Measurements from ENCODE around the gene ADGRA1.
"Not testable (repeated sequence)": the region's sequence is repeated elsewhere in the genome, so short reads cannot be mapped to it uniquely, and the experiment has no call there.

Gene ADGRA1

GRCh38 chr10:133087679-133088178, at the start of gene ADGRA1:
TSS of gene ADGRA1 (plus strand) at chr10:133087924. CDS start at chr10:133088910, 986 bp downstream.
- DNase-seq, result no peak

GRCh38 chr10:133038036-133038823, 49.5 kb upstream of the ADGRA1 start:
- DNase-seq, result no peak

GRCh38 chr10:133039107-133039802, 48.5 kb upstream of the ADGRA1 start:
- DNase-seq, result no peak

- DNase-seq, result no peak
These were observed 47.9 kb upstream of the ADGRA1 start for GRCh38 chr10:133039803-133040165.

- no peak for DNase-seq
These were observed 47.5 kb upstream of the ADGRA1 start for GRCh38 chr10:133040198-133040597.

GRCh38 chr10:133041101-133041500, 46.6 kb upstream of the ADGRA1 start:
- no peak for DNase-seq

GRCh38 chr10:133042061-133042460, 45.7 kb upstream of the ADGRA1 start:
- DNase-seq, result no peak

GRCh38 chr10:133042816-133043215, 44.9 kb upstream of the ADGRA1 start:
- no peak for DNase-seq

GRCh38 chr10:133043541-133044225, 44.0 kb upstream of the ADGRA1 start:
- DNase-seq, result no peak

GRCh38 chr10:133044401-133044811, 43.3 kb upstream of the ADGRA1 start:
- no peak for DNase-seq

GRCh38 chr10:133045556-133046389, 42.0 kb upstream of the ADGRA1 start:
- no peak for DNase-seq

GRCh38 chr10:133046390-133046765, 41.3 kb upstream of the ADGRA1 start:
- DNase-seq, result no peak

- no peak for DNase-seq
These were observed 40.1 kb upstream of the ADGRA1 start for GRCh38 chr10:133047526-133048123.

GRCh38 chr10:133048266-133048665, 39.5 kb upstream of the ADGRA1 start:
- no peak for DNase-seq

- no peak for DNase-seq
These were observed 38.8 kb upstream of the ADGRA1 start for GRCh38 chr10:133048926-133049325.

GRCh38 chr10:133049639-133050038, 38.1 kb upstream of the ADGRA1 start:
- no peak for DNase-seq

GRCh38 chr10:133050371-133050770, 37.4 kb upstream of the ADGRA1 start:
- DNase-seq, result no peak

GRCh38 chr10:133052076-133052475, 35.6 kb upstream of the ADGRA1 start:
- no peak for DNase-seq

GRCh38 chr10:133053527-133054133, 34.1 kb upstream of the ADGRA1 start:
- not testable (repeated sequence) for DNase-seq

GRCh38 chr10:133055470-133055869, 32.3 kb upstream of the ADGRA1 start:
- no peak for DNase-seq

GRCh38 chr10:133056001-133056400, 31.7 kb upstream of the ADGRA1 start:
- DNase-seq, result no peak

GRCh38 chr10:133056651-133057178, 31.0 kb upstream of the ADGRA1 start:
- DNase-seq, result no peak
